GM19438 (cell line): ENCODE measurements around the gene FAM228B.
A peak's percentile ranks its signal among the peaks of the same experiment; 100 is the strongest.
"Not testable (repeated sequence)": the region's sequence is repeated elsewhere in the genome, so short reads cannot be mapped to it uniquely, and the experiment has no call there.

Source experiments
- ATAC-seq: cut with Tn5 transposase; IDR thresholded peaks from one replicate; pipeline ENCODE4 v1.9.1; 2021; ENCODE audit warnings: low read depth; ENCODE audit not compliant: unreplicated experiment

The FAM228B gene

GRCh38 chr2:24197213-24197612 lies 73.9 kb downstream of the FAM228B start:
- not testable (repeated sequence) for ATAC-seq

GRCh38 chr2:24199968-24200590 lies 76.8 kb downstream of the FAM228B start:
- ATAC-seq, result no peak

- no peak for ATAC-seq
Observed at GRCh38 chr2:24200799-24201198, 77.5 kb downstream of the FAM228B start.

- ATAC-seq, result no peak
Observed at GRCh38 chr2:24203029-24203786, 79.9 kb downstream of the FAM228B start.

GRCh38 chr2:24203787-24204150 lies 80.5 kb downstream of the FAM228B start:
- ATAC-seq, result no peak

- ATAC-seq, result no peak
Observed at GRCh38 chr2:24204505-24204904, 81.2 kb downstream of the FAM228B start.

- no peak for ATAC-seq
Observed at GRCh38 chr2:24205131-24205530, 81.9 kb downstream of the FAM228B start.

GRCh38 chr2:24206242-24206641 lies 83.0 kb downstream of the FAM228B start:
- no peak for ATAC-seq

GRCh38 chr2:24206714-24207113 lies 83.4 kb downstream of the FAM228B start:
- ATAC-seq, result no peak

GRCh38 chr2:24207359-24207758 lies 84.1 kb downstream of the FAM228B start:
- no peak for ATAC-seq

- no peak for ATAC-seq
Observed at GRCh38 chr2:24208490-24208889, 85.2 kb downstream of the FAM228B start.

GRCh38 chr2:24209389-24210105 lies 86.3 kb downstream of the FAM228B start:
- ATAC-seq, result no peak

GRCh38 chr2:24210106-24210455 lies 86.8 kb downstream of the FAM228B start:
- no peak for ATAC-seq

GRCh38 chr2:24210723-24211122 lies 87.5 kb downstream of the FAM228B start:
- no peak for ATAC-seq

- ATAC-seq, result no peak
Observed at GRCh38 chr2:24211408-24211807, 88.1 kb downstream of the FAM228B start.

- ATAC-seq, result peak; percentile 89
Observed at GRCh38 chr2:24214880-24215279, 91.6 kb downstream of the FAM228B start.
